RWPE1 (cell line): Measurements from ENCODE around the gene TMEM219.

ENCODE experiments used
- CTCF ChIA-PET: fragments of 350-600 bp; sonication (Branson Sonifier 250); formaldehyde crosslinking; extraction: SDS; loops from one replicate; lab custom pipeline; 2021; lab: Yijun Ruan, JAX
- POLR2A ChIA-PET: fragments of 400-600 bp; formaldehyde crosslinking; extraction: SDS; loops from one replicate; lab custom pipeline; 2020; ENCODE audit warnings: antibody characterized with exemption; ENCODE audit not compliant: low non-redundant PET; lab: Yijun Ruan, JAX
- DNase-seq: peaks from one replicate; pipeline ENCODE4 v3.0.0; 2012; ENCODE audit warnings: low spot score
- H3K27ac ChIP-seq: fragments of 450-650 bp; 2 replicates; pipeline ENCODE4 v1.5.1; 2017
- CTCF ChIP-seq: fragments of 450-650 bp; conservative IDR thresholded peaks from 2 replicates; pipeline ENCODE4 v1.5.1; 2017; ENCODE audit warnings: low read depth, mild to moderate bottlenecking

Gene TMEM219

GRCh38 chr16:29972992-29973383, 11.1 kb downstream of the TMEM219 start:
- no peak for DNase-seq
- CTCF ChIA-PET = interaction anchor here (0.6 to 0.7 kb wide), 3 partner anchors 40 to 107 kb away, joined by 4 to 8 read pairs (median 4); no protein-coding TSS in a partner anchor
- POLR2A ChIA-PET = interaction anchor here (0.7 to 1.1 kb wide), 2 partner anchors 10 to 22 kb away, joined by 4 to 5 read pairs; no protein-coding TSS in a partner anchor
- TF ChIP-seq CTCF = no peak
- peak overlapping the region; percentile 85 for H3K27ac ChIP-seq

GRCh38 chr16:29973384-29974246, 11.7 kb downstream of the TMEM219 start, which contains the start of gene TAOK2:
Gene TAOK2 (plus strand): TSS chr16:29973868. CDS start chr16:29977773, 3,905 bp downstream.
- DNase-seq = peak; percentile 100
- CTCF ChIA-PET = interaction anchor here (0.6 to 0.7 kb wide), 2 partner anchors 107 to 682 kb away, joined by 4 read pairs; no protein-coding TSS in a partner anchor
- POLR2A ChIA-PET = interaction anchor here (0.7 to 1.1 kb wide), 2 partner anchors 11 to 21 kb away, joined by 4 to 5 read pairs; no protein-coding TSS in a partner anchor
- peak within 1 kb of the TSS; percentile 85 for H3K27ac ChIP-seq
- TF ChIP-seq CTCF = no peak

- TF ChIP-seq CTCF = no peak
- peak; percentile 20 for DNase-seq
- H3K27ac ChIP-seq = peak overlapping the region; percentile 85
- ChIA-PET POLR2A (interaction anchor here (0.6 kb wide), 1 partner anchor 123 kb away, joined by 3 read pairs; no protein-coding TSS in a partner anchor), CTCF (interaction anchor here (0.7 kb wide), 1 partner anchor 683 kb away, joined by 4 read pairs; no protein-coding TSS in a partner anchor)
Observed at GRCh38 chr16:29974291-29975133, 12.6 kb downstream of the TMEM219 start.

DNA sequence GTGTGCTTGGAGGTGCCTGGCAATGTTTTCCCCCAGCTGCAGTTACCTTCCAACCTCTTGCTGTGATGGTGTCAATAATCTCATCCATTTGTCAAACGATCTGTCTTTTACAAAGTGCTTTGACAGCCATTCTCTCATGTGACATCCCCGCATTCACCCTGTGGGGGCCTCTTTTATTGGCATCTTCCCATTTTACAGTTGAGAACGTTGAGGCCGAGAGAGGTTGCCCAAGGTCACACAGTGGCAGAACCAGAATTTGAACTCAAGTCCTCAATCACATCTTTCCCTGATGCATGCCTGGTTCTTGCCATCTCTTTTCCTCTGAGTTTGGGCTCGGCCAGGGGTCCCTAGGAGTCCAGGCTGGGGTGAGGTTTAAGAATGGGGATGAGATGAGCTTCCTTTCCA, 13.3 kb downstream of the TMEM219 start:
- H3K27ac ChIP-seq = peak overlapping the region; percentile 18; the same call in 1 of the 2 replicates
- no peak for DNase-seq
- CTCF ChIA-PET = no interaction called here
- no peak for TF ChIP-seq CTCF
- POLR2A ChIA-PET = interaction anchor here (0.6 to 1.4 kb wide), 2 partner anchors 49 to 123 kb away, joined by 3 to 10 read pairs; partner anchors contain the start of gene KCTD13

GRCh38 chr16:29975811-29976511, 14.1 kb downstream of the TMEM219 start:
- TF ChIP-seq CTCF = no peak
- no peak for DNase-seq
- peak overlapping the region; percentile 53 for H3K27ac ChIP-seq
- CTCF ChIA-PET = no interaction called here
- POLR2A ChIA-PET = interaction anchor here (1.4 kb wide), 1 partner anchor 50 kb away, joined by 10 read pairs; the partner anchor contains the start of gene KCTD13
